Amniotic stem cell (primary cell): ENCODE measurements around the gene ABCB11.

Experiments used
- DNase-seq: peaks from one replicate; lab custom pipeline; 2025; lab: John Stamatoyannopoulos, UW

Gene ABCB11

GRCh38 chr2:168929031-168929430 lies 102.1 kb downstream of the ABCB11 start:
- no peak for DNase-seq

- DNase-seq: no peak
Observed at GRCh38 chr2:168928113-168928831, 102.9 kb downstream of the ABCB11 start.

GRCh38 chr2:168926621-168927386 lies 104.3 kb downstream of the ABCB11 start:
- DNase-seq: no peak

- peak; percentile 36 for DNase-seq
Observed at GRCh38 chr2:168920504-168921157, 110.5 kb downstream of the ABCB11 start.

GRCh38 chr2:168916331-168916675 lies 114.8 kb downstream of the ABCB11 start:
- no peak for DNase-seq

- no peak for DNase-seq
Observed at GRCh38 chr2:168915441-168916330, 115.4 kb downstream of the ABCB11 start.

- no peak for DNase-seq
Observed at GRCh38 chr2:168913495-168913894, 117.6 kb downstream of the ABCB11 start.

GRCh38 chr2:168912901-168913369 lies 118.2 kb downstream of the ABCB11 start:
- DNase-seq: no peak

GRCh38 chr2:168912466-168912865 lies 118.7 kb downstream of the ABCB11 start:
- DNase-seq: no peak

GRCh38 chr2:168910330-168910729 lies 120.8 kb downstream of the ABCB11 start:
- no peak for DNase-seq

GRCh38 chr2:168907940-168908662 lies 123.0 kb downstream of the ABCB11 start:
- DNase-seq: no peak

GRCh38 chr2:168904358-168904757 lies 126.8 kb downstream of the ABCB11 start:
- DNase-seq: no peak

- DNase-seq: no peak
Observed at GRCh38 chr2:168903888-168904287, 127.2 kb downstream of the ABCB11 start.

- no peak for DNase-seq
Observed at GRCh38 chr2:168901003-168901402, 130.1 kb downstream of the ABCB11 start, which contains the start of gene G6PC2. G6PC2 (plus strand) TSS chr2:168901291; CDS start chr2:168901332, 41 bp downstream.

- DNase-seq: no peak
Observed at GRCh38 chr2:168897449-168897848, 133.7 kb downstream of the ABCB11 start.

GRCh38 chr2:168896783-168897182 lies 134.3 kb downstream of the ABCB11 start:
- no peak for DNase-seq

GRCh38 chr2:168895771-168896170 lies 135.4 kb downstream of the ABCB11 start:
- no peak for DNase-seq

- no peak for DNase-seq
Observed at GRCh38 chr2:168894720-168895119, 136.4 kb downstream of the ABCB11 start.

- no peak for DNase-seq
Observed at GRCh38 chr2:168894101-168894500, 137.0 kb downstream of the ABCB11 start.

GRCh38 chr2:168892327-168892726 lies 138.8 kb downstream of the ABCB11 start:
- DNase-seq: no peak
